NCI-H2107 treated with DMSO at 0.1 percent for 48 hours (cell line): ENCODE results near the gene TMEM131.
"Not testable (repeated sequence)": the region's sequence is repeated elsewhere in the genome, so short reads cannot be mapped to it uniquely, and the experiment has no call there.

ENCODE experiments used
- DNase-seq: peaks from one replicate; lab custom pipeline; 2025; ENCODE audit not compliant: unreplicated experiment; lab: John Stamatoyannopoulos, UW

The TMEM131 gene

GRCh38 chr2:97712693-97713295 is 283.0 kb downstream of the TMEM131 start:
- no peak for DNase-seq

GRCh38 chr2:97712175-97712574 is 283.6 kb downstream of the TMEM131 start:
- not testable (repeated sequence) for DNase-seq

GRCh38 chr2:97711394-97711711 is 284.4 kb downstream of the TMEM131 start:
- no peak for DNase-seq

GRCh38 chr2:97708608-97709007 is 287.1 kb downstream of the TMEM131 start:
- DNase-seq, result no peak

GRCh38 chr2:97708048-97708380 is 287.7 kb downstream of the TMEM131 start:
- no peak for DNase-seq

- no peak for DNase-seq
These were observed 288.2 kb downstream of the TMEM131 start for GRCh38 chr2:97707362-97708047.

- DNase-seq, result no peak
These were observed 288.9 kb downstream of the TMEM131 start for GRCh38 chr2:97706708-97707345.
